Smooth muscle cell (in vitro differentiated cells): ENCODE data around the gene ACAT1. TPM values are rescaled to one million over a fixed set of nuclear protein-coding genes. Genes with fewer than 3 reads are reported as not detected.
"Not testable (repeated sequence)": the region's sequence is repeated elsewhere in the genome, so short reads cannot be mapped to it uniquely, and the experiment has no call there.

ENCODE experiments used
- DNase-seq: peaks from one replicate; lab custom pipeline; 2025; ENCODE audit not compliant: unreplicated experiment; lab: John Stamatoyannopoulos, UW
- H2AFZ ChIP-seq: fragments of 200-600 bp; sonication (generic); 2 replicates; pipeline ENCODE4 v1.6.0; 2016; ENCODE audit warnings: antibody characterized with exemption, low read depth, mild to moderate bottlenecking
- H3F3A ChIP-seq: fragments of 200-600 bp; sonication (generic); 2 replicates; pipeline ENCODE4 v1.6.0; 2017; ENCODE audit warnings: antibody characterized with exemption, low read depth
- H3K27ac ChIP-seq: fragments of 200-600 bp; sonication (generic); 2 replicates; pipeline ENCODE4 v1.5.1; 2016; ENCODE audit warnings: low read depth, mild to moderate bottlenecking
- H3K27me3 ChIP-seq: fragments of 200-600 bp; sonication (generic); 2 replicates; pipeline ENCODE4 v1.6.1; 2016; ENCODE audit warnings: low read depth, mild to moderate bottlenecking
- H3K36me3 ChIP-seq: fragments of 200-600 bp; sonication (generic); 2 replicates; pipeline ENCODE4 v1.5.1; 2016; ENCODE audit warnings: low read depth
- H3K4me1 ChIP-seq: fragments of 200-600 bp; sonication (generic); 2 replicates; pipeline ENCODE4 v1.5.1; 2016; ENCODE audit warnings: low read depth
- H3K4me2 ChIP-seq: fragments of 200-600 bp; sonication (generic); 2 replicates; pipeline ENCODE4 v1.6.0; 2016; ENCODE audit warnings: mild to moderate bottlenecking
- H3K4me3 ChIP-seq: fragments of 200-600 bp; sonication (generic); 2 replicates; pipeline ENCODE4 v1.5.1; 2016; ENCODE audit warnings: mild to moderate bottlenecking
- H3K79me2 ChIP-seq: fragments of 200-600 bp; sonication (generic); 2 replicates; pipeline ENCODE4 v1.6.0; 2016; ENCODE audit warnings: low read depth, mild to moderate bottlenecking
- H3K9ac ChIP-seq: fragments of 200-600 bp; sonication (generic); 2 replicates; pipeline ENCODE4 v1.6.0; 2016; ENCODE audit warnings: low read depth
- H3K9me3 ChIP-seq: fragments of 200-600 bp; sonication (generic); replicated peaks from 2 replicates; pipeline ENCODE4 v1.5.1; 2016; ENCODE audit warnings: low read depth
- H4K20me1 ChIP-seq: fragments of 200-600 bp; sonication (generic); 2 replicates; pipeline ENCODE4 v1.6.0; 2016; ENCODE audit warnings: low read depth
- CTCF ChIP-seq: fragments of 200-600 bp; sonication (generic); IDR thresholded peaks from 2 replicates; pipeline ENCODE4 v1.5.1; 2017; ENCODE audit warnings: borderline replicate concordance, mild to moderate bottlenecking, antibody characterized with exemption; ENCODE audit not compliant: insufficient read depth, poor library complexity, severe bottlenecking
- whole genome bisulfite sequencing: methylation state at CpG from one replicate; pipeline ENCODE4 v1.1.7; 2016; ENCODE audit warnings: low lambda C conversion rate; 5-methylcytosine and 5-hydroxymethylcytosine counted together
- polyA plus RNA-seq: library from polyadenylated mRNA; unstranded; fragments of >200 nt; fragmentation: Nextera tagmentation; extraction: Ambion mirVana; gene quantifications from 2 replicates; pipeline ENCODE4 v1.2.1, GENCODE V29; 2016
- total RNA-seq: library from RNA; depleted of rRNA; stranded (reverse); fragments of >200 nt; gene quantifications from 2 replicates; pipeline ENCODE4 v1.2.3, GENCODE V29; 2014

The ACAT1 gene
- total and polyA plus RNA-seq, 2 experiments from 2014 or later: 25.1 to 63.2 TPM

- WGBS: 65% methylated on average over 5 of the region's 5 CpGs
- no peak overlapping the region for H3K4me3 ChIP-seq
- H3K9me3 ChIP-seq: no peaks in the 10 kb centered on the region
- no peak overlapping the region for H3K9ac ChIP-seq
- H4K20me1 ChIP-seq: no peaks in the 10 kb centered on the region
- no peak overlapping the region for H3K27ac ChIP-seq
- no peaks in the 10 kb centered on the region for H3K36me3 ChIP-seq
- peaks cover 7% of the 10 kb centered on the region for H3F3A ChIP-seq
- H3K27me3 ChIP-seq: no peaks in the 10 kb centered on the region
- no peak overlapping the region for H2AFZ ChIP-seq
- peaks cover 10% of the 10 kb centered on the region for H3K4me1 ChIP-seq
- DNase-seq: no peak
- no peak for TF ChIP-seq CTCF
- no peak overlapping the region for H3K4me2 ChIP-seq
- H3K79me2 ChIP-seq: no peaks in the 10 kb centered on the region
These were observed 5.7 kb upstream of the ACAT1 start for GRCh38 chr11:108115500-108116140.

- DNase-seq: no peak
- H3K9me3 ChIP-seq: no peaks in the 10 kb centered on the region
These were observed 3.5 kb upstream of the ACAT1 start for GRCh38 chr11:108117746-108118371.

GRCh38 chr11:108120936-108121273 is 462 bp upstream of the ACAT1 start:
- H4K20me1 ChIP-seq, H3F3A ChIP-seq, H3K9ac ChIP-seq, H3K9me3 ChIP-seq, H3K36me3 ChIP-seq, H3K4me1 ChIP-seq, H3K27ac ChIP-seq, DNase-seq, H2AFZ ChIP-seq, H3K27me3 ChIP-seq: not testable (repeated sequence)
- WGBS: 71% methylated on average over 7 of the region's 7 CpGs
- peaks cover 13% of the 10 kb centered on the region for H3K79me2 ChIP-seq
- peak overlapping the region; percentile 92 for H3K4me2 ChIP-seq
- peak overlapping the region; percentile 74 for H3K4me3 ChIP-seq

More at GRCh38 chr11:108117746-108118371, 3.5 kb upstream of the ACAT1 start:
- Histone ChIP-seq H3K4me3 (no peak overlapping the region), H3F3A (no peaks in the 10 kb centered on the region), H3K27ac (no peak overlapping the region), H3K36me3 (no peaks in the 10 kb centered on the region), H3K4me1 (peaks cover 16% of the 10 kb centered on the region), H2AFZ (no peak overlapping the region), H3K79me2 (no peaks in the 10 kb centered on the region), H3K27me3 (no peaks in the 10 kb centered on the region), H4K20me1 (no peaks in the 10 kb centered on the region), H3K4me2 (no peak overlapping the region), H3K9ac (no peak overlapping the region)
- peak; percentile 58 for TF ChIP-seq CTCF

- H2AFZ ChIP-seq: peak overlapping the region; percentile 78
- no peaks in the 10 kb centered on the region for H3K9me3 ChIP-seq
- no peaks in the 10 kb centered on the region for H3K27me3 ChIP-seq
- H3K36me3 ChIP-seq: no peaks in the 10 kb centered on the region
- peaks cover 3% of the 10 kb centered on the region for H4K20me1 ChIP-seq
- peak overlapping the region; percentile 65 for H3K9ac ChIP-seq
- DNase-seq: no peak
- no peaks in the 10 kb centered on the region for H3F3A ChIP-seq
- H3K79me2 ChIP-seq: peaks cover 13% of the 10 kb centered on the region
- H3K4me2 ChIP-seq: peak overlapping the region; percentile 92
- H3K27ac ChIP-seq: no peak overlapping the region
- peaks cover 7% of the 10 kb centered on the region for H3K4me1 ChIP-seq
- TF ChIP-seq CTCF: no peak
- H3K4me3 ChIP-seq: peak overlapping the region; percentile 74
- 51% methylated on average over 9 of the region's 9 CpGs for WGBS
These were observed 830 bp downstream of the ACAT1 start for GRCh38 chr11:108122166-108122628.
